HFFc6 (cell line): ENCODE measurements around the gene PPM1D. TPM values are rescaled to one million over a fixed set of nuclear protein-coding genes. Genes with fewer than 3 reads are reported as not detected.
A peak's percentile ranks its signal among the peaks of the same experiment; 100 is the strongest.
"Not testable (repeated sequence)": the region's sequence is repeated elsewhere in the genome, so short reads cannot be mapped to it uniquely, and the experiment has no call there.

Experiments used
- DNase-seq: peaks from one replicate; pipeline ENCODE4 v3.0.0-alpha.2; 2018
- H3K27ac Mint-ChIP-seq: 2 replicates; pipeline ENCODE4 v1.8.0; 2020; ENCODE audit warnings: mild to moderate bottlenecking, mixed read lengths
- H3K27me3 Mint-ChIP-seq: 2 replicates; pipeline ENCODE4 v1.8.0; 2021; ENCODE audit warnings: mild to moderate bottlenecking, moderate library complexity, mixed read lengths; ENCODE audit not compliant: insufficient read depth
- H3K36me3 Mint-ChIP-seq: 2 replicates; pipeline ENCODE4 v1.8.0; 2021; ENCODE audit warnings: low read depth, mixed read lengths
- H3K4me1 Mint-ChIP-seq: 2 replicates; pipeline ENCODE4 v1.8.0; 2020; ENCODE audit warnings: low read depth, mixed read lengths
- H3K4me3 Mint-ChIP-seq: 2 replicates; pipeline ENCODE4 v1.8.0; 2020; ENCODE audit warnings: mild to moderate bottlenecking, moderate library complexity, mixed read lengths
- H3K9me3 Mint-ChIP-seq: 2 replicates; pipeline ENCODE4 v1.8.0; 2020; ENCODE audit warnings: mild to moderate bottlenecking, mixed read lengths
- long read RNA-seq: library from polyadenylated mRNA; unstranded; transcript quantifications from one replicate; pipeline ENCODE4 v2.0.0, GENCODE V29; 2019
- total RNA-seq, 6 experiments: library from RNA; stranded (reverse); fragmentation: NEBNext Ultra II Directional; extraction: Animal tissue kit (Norgen Biotek cat#: 25700); gene quantifications; 2 replicates in 1 of 6; 3 replicates in 5 of 6; pipeline ENCODE4 v1.2.3, GENCODE V29; 2021
- TF ChIP-seq, protein P1 (sequence below): fragments of 200-600 bp; sonication (generic); IDR thresholded peaks from 2 replicates; pipeline ENCODE4 v1.5.0; 2021; ENCODE audit warnings: antibody characterized with exemption, mild to moderate bottlenecking

Gene PPM1D
- 10 to 100 TPM; 13.3 to 14.2 (median 13.5) TPM for total RNA-seq
- long read RNA-seq, full-length matches to known transcripts, result 13 of 20 reads
- long read RNA-seq, partial matches to known transcripts, result 1 of 20 reads
- long read RNA-seq, other reads (novel, unspliced or antisense), result 6 of 20 reads

DNA sequence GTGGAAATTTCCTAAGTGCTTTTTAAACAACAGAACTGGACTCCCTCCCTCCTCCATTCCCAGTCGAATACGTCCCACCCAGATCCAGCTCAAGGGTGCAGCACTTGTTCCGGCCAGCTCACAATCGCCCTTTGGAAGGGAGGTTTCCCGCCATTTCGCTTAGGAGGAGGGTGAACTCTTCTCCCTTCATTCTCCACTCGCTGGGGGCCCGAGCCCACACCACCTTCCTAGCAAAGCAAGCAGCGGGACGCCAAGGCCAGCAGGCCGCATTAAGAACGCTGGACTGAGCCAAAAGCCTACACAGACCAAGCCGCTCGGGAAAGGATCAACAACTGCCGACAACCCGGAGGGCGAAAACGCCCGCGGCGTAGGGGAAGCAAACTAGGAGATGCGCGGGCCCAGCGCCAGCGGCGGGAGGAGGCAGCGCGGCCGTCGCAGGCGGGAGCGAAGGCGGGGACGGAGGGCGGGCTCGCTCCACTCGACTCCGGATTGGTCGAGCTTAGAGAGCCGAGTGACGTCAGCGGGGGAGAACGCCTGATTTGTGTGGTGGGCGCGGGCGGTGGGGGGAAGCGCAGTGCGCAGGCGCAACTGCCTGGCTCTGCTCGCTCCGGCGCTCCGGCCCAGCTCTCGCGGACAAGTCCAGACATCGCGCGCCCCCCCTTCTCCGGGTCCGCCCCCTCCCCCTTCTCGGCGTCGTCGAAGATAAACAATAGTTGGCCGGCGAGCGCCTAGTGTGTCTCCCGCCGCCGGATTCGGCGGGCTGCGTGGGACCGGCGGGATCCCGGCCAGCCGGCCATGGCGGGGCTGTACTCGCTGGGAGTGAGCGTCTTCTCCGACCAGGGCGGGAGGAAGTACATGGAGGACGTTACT, at the start of gene PPM1D:
Gene PPM1D, plus strand, starts transcription at position 574 of the 870 bp plus-strand sequence. Its CDS starts 222 bp downstream, at position 796.
- H3K4me3 Mint-ChIP-seq, result peak within 1 kb of the TSS; percentile 90
- peaks cover 4% of the 10 kb centered on the region; the same call in 1 of the 2 replicates for H3K36me3 Mint-ChIP-seq
- peaks cover 41% of the 10 kb centered on the region for H3K4me1 Mint-ChIP-seq
- H3K9me3 Mint-ChIP-seq, result no peaks in the 10 kb centered on the region
- H3K27me3 Mint-ChIP-seq, result peaks cover 2% of the 10 kb centered on the region; the same call in 1 of the 2 replicates
- TF ChIP-seq, protein P1, sequence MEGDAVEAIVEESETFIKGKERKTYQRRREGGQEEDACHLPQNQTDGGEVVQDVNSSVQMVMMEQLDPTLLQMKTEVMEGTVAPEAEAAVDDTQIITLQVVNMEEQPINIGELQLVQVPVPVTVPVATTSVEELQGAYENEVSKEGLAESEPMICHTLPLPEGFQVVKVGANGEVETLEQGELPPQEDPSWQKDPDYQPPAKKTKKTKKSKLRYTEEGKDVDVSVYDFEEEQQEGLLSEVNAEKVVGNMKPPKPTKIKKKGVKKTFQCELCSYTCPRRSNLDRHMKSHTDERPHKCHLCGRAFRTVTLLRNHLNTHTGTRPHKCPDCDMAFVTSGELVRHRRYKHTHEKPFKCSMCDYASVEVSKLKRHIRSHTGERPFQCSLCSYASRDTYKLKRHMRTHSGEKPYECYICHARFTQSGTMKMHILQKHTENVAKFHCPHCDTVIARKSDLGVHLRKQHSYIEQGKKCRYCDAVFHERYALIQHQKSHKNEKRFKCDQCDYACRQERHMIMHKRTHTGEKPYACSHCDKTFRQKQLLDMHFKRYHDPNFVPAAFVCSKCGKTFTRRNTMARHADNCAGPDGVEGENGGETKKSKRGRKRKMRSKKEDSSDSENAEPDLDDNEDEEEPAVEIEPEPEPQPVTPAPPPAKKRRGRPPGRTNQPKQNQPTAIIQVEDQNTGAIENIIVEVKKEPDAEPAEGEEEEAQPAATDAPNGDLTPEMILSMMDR, result no peak
- peak within 1 kb of the TSS; percentile 97 for H3K27ac Mint-ChIP-seq
- DNase-seq, result peak; percentile 98

DNA sequence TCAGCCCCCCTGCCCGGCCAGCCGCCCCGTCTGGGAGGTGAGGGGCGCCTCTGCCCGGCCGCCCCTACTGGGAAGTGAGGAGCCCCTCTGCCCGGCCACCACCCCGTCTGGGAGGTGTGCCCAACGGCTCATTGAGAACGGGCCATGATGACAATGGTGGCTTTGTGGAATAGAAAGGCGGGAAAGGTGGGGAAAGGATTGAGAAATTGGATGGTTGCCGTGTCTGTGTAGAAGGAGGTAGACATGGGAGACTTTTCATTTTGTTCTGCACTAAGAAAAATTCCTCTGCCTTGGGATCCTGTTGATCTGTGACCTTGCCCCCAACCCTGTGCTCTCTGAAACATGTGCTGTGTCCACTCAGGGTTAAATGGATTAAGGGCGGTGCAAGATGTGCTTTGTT, 47.7 kb upstream of the PPM1D start:
- H3K4me1 Mint-ChIP-seq, H3K36me3 Mint-ChIP-seq, H3K27ac Mint-ChIP-seq, DNase-seq, H3K27me3 Mint-ChIP-seq, H3K4me3 Mint-ChIP-seq: not testable (repeated sequence)
- peaks cover 11% of the 10 kb centered on the region for H3K9me3 Mint-ChIP-seq

DNA sequence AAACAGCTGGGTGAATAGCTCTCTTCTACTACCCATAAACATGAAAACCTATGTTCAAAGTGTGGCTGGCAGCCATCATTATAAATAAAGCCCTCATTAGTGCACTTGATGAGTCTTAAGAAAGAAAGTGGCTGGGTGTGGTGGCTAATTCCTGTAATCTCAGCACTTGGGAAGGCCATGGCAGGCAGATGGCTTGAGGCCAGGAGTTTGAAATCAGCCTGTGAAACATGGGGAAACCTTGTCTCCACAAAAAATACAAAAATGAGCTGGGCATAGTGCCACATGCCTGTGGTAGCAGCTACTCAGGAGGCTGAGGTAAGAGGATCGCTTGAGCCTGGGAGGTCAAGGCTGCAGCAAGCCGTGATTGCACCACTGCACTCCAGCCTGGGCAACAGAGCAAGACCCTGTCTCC, 45.6 kb upstream of the PPM1D start:
- no peak overlapping the region for H3K4me3 Mint-ChIP-seq
- peak; percentile 86 for DNase-seq
- H3K9me3 Mint-ChIP-seq, result peaks cover 11% of the 10 kb centered on the region
- H3K27ac Mint-ChIP-seq, result no peak overlapping the region
- H3K4me1 Mint-ChIP-seq, result peaks cover 7% of the 10 kb centered on the region
- TF ChIP-seq, protein P1, result no peak
- peaks cover 3% of the 10 kb centered on the region; the same call in 1 of the 2 replicates for H3K27me3 Mint-ChIP-seq
- H3K36me3 Mint-ChIP-seq, result no peaks in the 10 kb centered on the region

DNA sequence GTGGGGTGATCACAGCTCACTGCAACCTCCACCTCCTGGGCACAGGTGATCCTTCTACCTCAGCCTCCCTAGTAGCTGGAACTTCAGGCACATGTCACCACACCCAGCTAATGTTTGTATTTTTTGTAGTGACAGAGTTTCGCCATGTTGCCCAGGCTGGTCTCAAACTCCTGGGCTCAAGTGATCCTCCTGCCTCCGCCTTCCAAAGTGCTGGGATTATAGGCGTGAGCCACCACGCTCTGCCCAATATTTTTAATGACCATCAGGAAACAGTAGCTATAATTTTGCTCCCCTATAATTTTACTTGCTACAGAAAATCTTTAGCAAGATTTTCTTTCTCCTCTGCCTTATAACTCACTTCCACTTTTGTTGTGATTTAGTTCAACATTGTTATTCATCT, 44.2 kb upstream of the PPM1D start:
- H3K9me3 Mint-ChIP-seq, result peaks cover 11% of the 10 kb centered on the region
- no peaks in the 10 kb centered on the region for H3K36me3 Mint-ChIP-seq
- peaks cover 7% of the 10 kb centered on the region for H3K4me1 Mint-ChIP-seq
- peaks cover 3% of the 10 kb centered on the region for H3K27me3 Mint-ChIP-seq
- no peak overlapping the region for H3K4me3 Mint-ChIP-seq
- H3K27ac Mint-ChIP-seq, result no peak overlapping the region
- no peak for DNase-seq
- TF ChIP-seq, protein P1, result no peak

DNA sequence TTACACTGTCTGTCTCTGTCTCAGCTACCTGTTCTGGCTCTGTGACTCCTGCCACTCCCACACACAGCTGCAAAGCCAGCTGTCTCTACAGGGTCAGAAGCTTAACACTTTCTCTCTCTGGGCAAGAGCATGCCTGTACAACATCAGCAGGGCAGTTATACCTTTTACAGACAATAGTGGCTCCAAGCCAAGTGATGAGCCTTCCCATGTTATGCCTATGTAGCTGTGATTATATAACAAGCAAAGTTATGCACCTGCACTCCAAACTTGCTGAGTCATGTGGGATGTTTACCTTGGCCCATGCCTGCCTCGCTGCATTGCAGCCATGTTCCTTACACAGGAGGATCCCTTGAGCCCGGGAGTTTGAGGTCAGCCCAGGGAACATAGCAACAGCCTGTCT, 42.2 kb upstream of the PPM1D start:
- peaks cover 7% of the 10 kb centered on the region for H3K4me1 Mint-ChIP-seq
- TF ChIP-seq, protein P1, result no peak
- no peak for DNase-seq

DNA sequence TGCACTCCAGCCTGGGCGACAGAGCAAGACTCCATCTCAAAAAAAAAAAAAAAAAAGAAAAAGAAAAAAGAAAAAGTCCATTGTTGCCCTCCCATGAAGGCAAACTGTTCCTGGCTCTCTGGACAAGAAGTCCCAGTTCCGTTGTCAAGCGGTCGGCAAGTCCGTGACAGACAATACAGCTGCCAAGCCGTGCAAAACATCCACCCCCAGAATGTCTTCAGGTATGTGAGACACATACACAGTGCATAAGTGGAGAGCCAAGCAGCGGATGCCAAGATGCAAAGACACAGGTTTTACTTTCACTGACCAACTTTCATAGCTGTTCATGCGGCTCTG, 40.4 kb upstream of the PPM1D start:
- Mint-ChIP-seq H3K4me1 (no peaks in the 10 kb centered on the region; the same call in 1 of the 2 replicates), H3K4me3 (no peak overlapping the region), H3K36me3 (no peaks in the 10 kb centered on the region), H3K9me3 (no peaks in the 10 kb centered on the region), H3K27ac (no peak overlapping the region), H3K27me3 (peaks cover 3% of the 10 kb centered on the region)
- DNase-seq, result no peak
- TF ChIP-seq, protein P1, result no peak

More for the DNA sequence above, 42.2 kb upstream of the PPM1D start:
- Mint-ChIP-seq H3K27ac (no peak overlapping the region), H3K36me3 (no peaks in the 10 kb centered on the region), H3K9me3 (peaks cover 11% of the 10 kb centered on the region), H3K27me3 (peaks cover 3% of the 10 kb centered on the region), H3K4me3 (no peak overlapping the region)
